SH-SY5Y (cell line): Measurements from ENCODE around the gene KLF17.

ENCODE experiments used
- GATA2 ChIP-seq: IDR thresholded peaks from 2 replicates; pipeline ENCODE4 v1.6.1; 2011; ENCODE audit warnings: mild to moderate bottlenecking, low read depth, low read length
- GATA3 ChIP-seq: IDR thresholded peaks from 2 replicates; pipeline ENCODE4 v1.6.1; 2011; ENCODE audit warnings: low read depth, mild to moderate bottlenecking, low read length, moderate library complexity

KLF17 gene

DNA sequence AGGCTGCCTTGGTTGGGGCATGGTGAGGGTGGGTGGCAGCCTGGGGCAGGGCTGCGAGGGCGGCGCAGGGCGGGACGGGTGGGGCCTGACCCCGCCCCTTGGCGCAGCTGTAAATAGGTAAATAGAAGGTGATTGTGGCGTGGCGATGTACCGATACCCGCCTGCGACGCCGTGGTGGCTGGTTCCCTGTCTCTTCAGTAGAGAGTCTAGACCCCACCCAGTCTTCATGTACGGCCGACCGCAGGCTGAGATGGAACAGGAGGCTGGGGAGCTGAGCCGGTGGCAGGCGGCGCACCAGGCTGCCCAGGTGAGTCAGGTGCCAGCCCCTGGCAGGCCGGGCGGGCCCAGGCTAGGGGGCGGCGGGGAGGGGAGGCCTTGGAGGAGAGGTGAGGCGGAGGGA is at the start of gene KLF17:
Gene KLF17 (plus strand): TSS at position 140 of the 400 bp plus-strand sequence. CDS start 87 bp downstream, at position 227.
- TF ChIP-seq GATA3 (no peak), GATA2 (no peak)

DNA sequence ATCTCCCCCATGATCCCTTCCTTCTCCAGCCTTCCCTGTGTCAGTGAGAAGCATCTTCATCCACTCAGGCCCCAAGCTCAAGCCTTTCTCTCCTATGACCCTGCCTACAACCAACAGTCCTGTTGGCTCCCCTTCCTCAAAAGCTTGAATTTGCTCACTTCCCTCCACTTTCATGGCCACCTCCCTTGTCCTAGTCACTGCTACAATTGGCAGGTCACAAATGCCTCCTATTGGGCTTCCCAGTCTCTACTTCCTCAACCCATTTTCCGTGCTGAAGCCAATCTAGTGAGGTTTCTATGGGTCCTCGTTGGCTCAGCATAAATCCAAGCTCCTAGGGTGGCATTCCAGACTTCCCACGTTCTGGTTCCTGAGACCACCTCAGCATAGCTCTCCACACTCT is 47.2 kb upstream of the KLF17 start:
- TF ChIP-seq GATA3 (no peak), GATA2 (no peak)

GRCh38 chr1:44072204-44072603 is 46.4 kb upstream of the KLF17 start:
- TF ChIP-seq GATA2 = no peak
- no peak for TF ChIP-seq GATA3

- no peak for TF ChIP-seq GATA2
- TF ChIP-seq GATA3 = no peak
Measured at GRCh38 chr1:44072821-44073220, 45.8 kb upstream of the KLF17 start.

GRCh38 chr1:44073528-44073927 is 45.1 kb upstream of the KLF17 start:
- TF ChIP-seq GATA3 (no peak), GATA2 (no peak)

DNA sequence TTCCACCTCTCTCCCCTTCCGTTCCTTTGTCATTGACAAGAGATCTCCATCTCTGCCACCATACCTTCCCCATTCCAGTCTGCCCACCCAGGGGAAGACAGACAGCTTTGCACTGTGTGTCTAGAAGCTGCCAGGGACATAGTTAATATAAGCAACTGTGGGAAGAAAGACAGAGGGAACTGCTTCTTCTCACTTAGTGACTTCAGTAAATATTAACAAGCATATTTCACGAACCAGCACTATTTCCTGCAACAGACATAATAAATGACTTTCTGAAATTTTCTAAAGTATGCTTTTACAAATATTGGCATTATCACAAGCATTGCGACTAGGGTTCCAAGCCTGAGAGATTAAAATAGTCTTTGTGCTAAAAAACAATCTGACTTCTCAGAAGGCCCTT is 44.2 kb upstream of the KLF17 start:
- no peak for TF ChIP-seq GATA3
- TF ChIP-seq GATA2 = no peak

GRCh38 chr1:44076066-44076465 is 42.6 kb upstream of the KLF17 start:
- no peak for TF ChIP-seq GATA3
- TF ChIP-seq GATA2 = no peak

- TF ChIP-seq GATA3 (no peak), GATA2 (no peak)
Measured at GRCh38 chr1:44077421-44077820, 41.2 kb upstream of the KLF17 start.

DNA sequence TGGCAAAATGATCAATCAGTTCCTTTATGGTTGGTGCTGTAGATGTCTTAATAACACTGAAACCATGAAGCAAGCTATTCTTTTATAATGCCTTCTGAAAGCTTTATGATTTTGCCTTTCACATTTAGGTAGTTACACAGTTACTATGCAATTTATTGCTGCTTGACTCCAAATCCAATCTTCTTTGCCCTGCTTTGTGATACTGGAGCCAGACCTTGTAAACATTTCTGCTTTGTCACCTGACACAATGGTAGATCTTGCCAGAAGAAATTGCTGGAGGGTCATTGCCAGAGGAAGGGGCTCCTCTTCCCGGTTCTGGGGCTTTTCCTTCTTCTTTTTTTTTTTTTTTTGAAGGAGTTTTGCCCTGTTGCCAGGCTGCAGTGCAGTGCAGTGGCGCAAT is 40.5 kb upstream of the KLF17 start:
- no peak for TF ChIP-seq GATA2
- TF ChIP-seq GATA3 = no peak

GRCh38 chr1:44079566-44079965 is 39.1 kb upstream of the KLF17 start:
- TF ChIP-seq GATA3 (no peak), GATA2 (no peak)

GRCh38 chr1:44084998-44085675 is 33.5 kb upstream of the KLF17 start:
- no peak for TF ChIP-seq GATA3

GRCh38 chr1:44086692-44087474 is 31.7 kb upstream of the KLF17 start:
- TF ChIP-seq GATA2 (no peak), GATA3 (no peak)

DNA sequence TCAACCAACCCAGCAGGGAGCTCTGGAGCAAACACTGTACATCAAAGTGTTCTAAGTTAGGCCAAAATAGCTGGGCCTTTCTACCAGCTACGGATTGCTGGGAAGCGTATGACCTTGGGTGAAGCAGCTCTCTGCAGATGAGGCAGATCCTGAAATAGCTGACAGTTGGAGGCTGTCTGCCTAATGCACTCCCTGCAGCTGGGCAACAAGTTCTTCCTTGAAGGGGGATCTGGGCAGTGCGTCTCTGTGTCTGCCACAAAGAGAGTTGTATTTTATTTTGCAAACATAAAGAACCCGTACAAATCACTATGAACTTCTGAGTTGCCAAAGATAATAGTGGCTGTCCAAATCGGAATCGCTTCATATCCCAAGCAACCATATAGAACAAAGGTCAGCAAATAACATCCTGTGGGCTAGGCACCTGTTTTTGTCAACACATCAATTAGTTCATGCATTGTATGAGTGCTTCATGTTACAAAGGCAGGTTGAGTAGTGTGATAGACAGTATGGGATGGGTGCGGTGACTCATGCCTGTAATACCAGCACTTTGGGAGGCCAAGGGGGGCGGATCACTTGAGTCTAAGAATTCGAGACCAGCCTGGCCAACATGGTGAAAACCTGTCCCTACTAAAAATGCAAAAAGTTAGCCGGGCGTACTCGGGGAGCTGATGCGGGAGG is 29.1 kb upstream of the KLF17 start:
- TF ChIP-seq GATA2 (no peak), GATA3 (no peak)

- TF ChIP-seq GATA3 (no peak), GATA2 (no peak)
Measured at GRCh38 chr1:44090429-44091252, 28.0 kb upstream of the KLF17 start.

DNA sequence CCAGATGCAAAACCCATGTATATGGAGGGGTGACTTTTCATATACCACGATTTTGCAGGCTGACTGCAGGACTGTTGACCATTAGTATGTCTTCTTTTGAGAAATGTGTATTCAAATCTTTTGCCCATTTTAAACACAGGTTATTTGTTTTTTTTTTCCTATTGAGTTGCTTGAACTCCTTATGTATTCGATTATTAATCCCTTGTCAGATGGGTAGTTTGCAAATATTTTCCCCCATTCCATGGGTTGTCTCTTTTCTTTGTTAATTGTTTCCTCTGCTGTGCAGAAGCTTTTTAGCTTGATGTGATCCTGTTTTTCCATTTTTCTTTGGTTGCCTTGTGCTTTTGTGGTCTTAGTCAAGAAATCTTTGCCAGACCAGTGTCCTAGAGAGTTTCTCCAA is 24.6 kb upstream of the KLF17 start:
- TF ChIP-seq GATA3 (no peak), GATA2 (no peak)
